GM12878 (cell line): Measurements from ENCODE around the gene CASP10. TPM values are rescaled to one million over a fixed set of nuclear protein-coding genes. Genes with fewer than 3 reads are reported as not detected.
A peak's percentile ranks its signal among the peaks of the same experiment; 100 is the strongest.

ENCODE experiments used
- ASH2L ChIP-seq: fragments of 300-600, 200-600 bp; sonication (generic); IDR thresholded peaks from 2 replicates; pipeline ENCODE4 v1.6.1; 2017; ENCODE audit warnings: low read depth, mild to moderate bottlenecking, borderline replicate concordance
- BACH1 ChIP-seq: fragments of 450-650 bp; IDR thresholded peaks from 2 replicates; pipeline ENCODE4 v1.6.1; 2017; ENCODE audit warnings: mild to moderate bottlenecking, borderline replicate concordance
- CREM ChIP-seq: IDR thresholded peaks from 2 replicates; pipeline ENCODE4 v1.6.1; 2014; ENCODE audit warnings: antibody characterized with exemption, low read depth
- E2F8 ChIP-seq: fragments of 450-650 bp; IDR thresholded peaks from 2 replicates; pipeline ENCODE4 v1.6.1; 2018; ENCODE audit warnings: mild to moderate bottlenecking, low read depth, moderate library complexity; ENCODE audit not compliant: partially characterized antibody
- FOXK2 ChIP-seq: fragments of 450-650 bp; IDR thresholded peaks from 2 replicates; pipeline ENCODE4 v1.6.1; 2017; ENCODE audit warnings: mild to moderate bottlenecking, moderate library complexity
- GABPA ChIP-seq: IDR thresholded peaks from 2 replicates; pipeline ENCODE4 v1.6.1; 2014; ENCODE audit warnings: antibody characterized with exemption, low read depth, mild to moderate bottlenecking, inconsistent platforms
- HDAC6 ChIP-seq: fragments of 200-600 bp; sonication (generic); IDR thresholded peaks from one replicate; pipeline ENCODE4 v1.8.0; 2017; ENCODE audit warnings: antibody characterized with exemption; ENCODE audit not compliant: unreplicated experiment
- HDGF ChIP-seq: fragments of 450-650 bp; IDR thresholded peaks from 2 replicates; pipeline ENCODE4 v1.6.1; 2016; ENCODE audit warnings: antibody characterized with exemption
- IKZF1 ChIP-seq: fragments of 450-650 bp; conservative IDR thresholded peaks from 2 replicates; pipeline ENCODE4 v1.6.1; 2017; ENCODE audit warnings: antibody characterized with exemption, mild to moderate bottlenecking
- JUNB ChIP-seq: IDR thresholded peaks from 2 replicates; pipeline ENCODE4 v1.6.1; 2016; ENCODE audit warnings: antibody characterized with exemption, mild to moderate bottlenecking
- JUND ChIP-seq: IDR thresholded peaks from 2 replicates; pipeline ENCODE4 v1.6.1; 2012; ENCODE audit warnings: low read depth, mild to moderate bottlenecking, low read length, improper control_type of control experiment, moderate library complexity
- MEF2B ChIP-seq: fragments of 450-650 bp; IDR thresholded peaks from 2 replicates; pipeline ENCODE4 v1.6.1; 2018; ENCODE audit warnings: mild to moderate bottlenecking, moderate library complexity; ENCODE audit not compliant: partially characterized antibody, poor library complexity, severe bottlenecking
- MYC ChIP-seq: IDR thresholded peaks from 2 replicates; pipeline ENCODE4 v1.6.1; 2011; ENCODE audit warnings: mild to moderate bottlenecking, low read length, moderate library complexity, inconsistent platforms; ENCODE audit not compliant: insufficient read depth, insufficient replicate concordance, insufficient read length, severe bottlenecking
- NR2F1 ChIP-seq: fragments of 450-650 bp; conservative IDR thresholded peaks from 2 replicates; pipeline ENCODE4 v1.6.1; 2017; ENCODE audit warnings: mild to moderate bottlenecking
- PML ChIP-seq: IDR thresholded peaks from 2 replicates; pipeline ENCODE4 v1.6.1; 2012; ENCODE audit warnings: low read length, inconsistent platforms
- RB1 ChIP-seq: fragments of 450-650 bp; formaldehyde crosslinking; IDR thresholded peaks from 2 replicates; pipeline ENCODE4 v1.6.1; 2017; ENCODE audit warnings: mild to moderate bottlenecking, borderline replicate concordance
- RBBP5 ChIP-seq: fragments of 200-600 bp; sonication (generic); conservative IDR thresholded peaks from 2 replicates; pipeline ENCODE4 v1.6.1; 2016
- SIN3A ChIP-seq: IDR thresholded peaks from 2 replicates; pipeline ENCODE4 v1.6.1; 2012; ENCODE audit warnings: low read depth, low read length, improper control_type of control experiment
- SMAD1 ChIP-seq: fragments of 450-650 bp; IDR thresholded peaks from 2 replicates; pipeline ENCODE4 v1.6.1; 2018; ENCODE audit warnings: mild to moderate bottlenecking, low read depth; ENCODE audit not compliant: partially characterized antibody
- STAT1 ChIP-seq: fragments of 450-650 bp; conservative IDR thresholded peaks from 2 replicates; pipeline ENCODE4 v1.6.1; 2014; ENCODE audit warnings: antibody characterized with exemption, mild to moderate bottlenecking
- SUZ12 ChIP-seq: fragments of 200-600 bp; sonication (generic); IDR thresholded peaks from one replicate; pipeline ENCODE4 v1.6.1; 2018; ENCODE audit warnings: antibody characterized with exemption, mild to moderate bottlenecking; ENCODE audit not compliant: unreplicated experiment
- TBL1XR1 ChIP-seq: IDR thresholded peaks from 2 replicates; pipeline ENCODE4 v1.6.1; 2012; ENCODE audit warnings: low read depth, low read length, improper control_type of control experiment
- TCF7 ChIP-seq: IDR thresholded peaks from 2 replicates; pipeline ENCODE4 v1.6.1; 2014; ENCODE audit warnings: antibody characterized with exemption, borderline replicate concordance
- ZBED1 ChIP-seq: IDR thresholded peaks from 2 replicates; pipeline ENCODE4 v1.6.1; 2016; ENCODE audit warnings: borderline replicate concordance
- ZNF622 ChIP-seq: fragments of 450-650 bp; IDR thresholded peaks from 2 replicates; pipeline ENCODE4 v1.6.1; 2017; ENCODE audit warnings: mild to moderate bottlenecking, inconsistent platforms
- polyA plus RNA-seq, 11 experiments: library from polyadenylated mRNA; depleted of rRNA in 4 of 11; unstranded in 6 of 11; stranded (reverse) in 5 of 11; fragments of >200 nt; fragmentation: Nextera tagmentation in 4 of 11; fragmentation: Illumina TruSeq in 1 of 11; extraction: Ambion mirVana in 4 of 11; extraction: Trizol in 1 of 11; gene quantifications; 1 replicate in 1 of 11; 2 replicates in 10 of 11; pipeline versions ENCODE4 v1.2.1 to v1.2.3, GENCODE V29; 2011 to 2016; ENCODE audit warnings: inconsistent platforms in 2 of 11, missing spikeins in 2 of 11, low read depth in 1 of 11
- total RNA-seq, 4 experiments: library from RNA; depleted of rRNA in 3 of 4; stranded (reverse); fragments of >200 nt in 3 of 4; fragmentation: Illumina TruSeq in 1 of 4; extraction: Trizol in 1 of 4; gene quantifications; 2 replicates each; pipeline versions ENCODE4 v1.2.1 to v1.2.3, GENCODE V29; 2013 to 2021
- TF ChIP-seq, protein P1 (sequence below): IDR thresholded peaks from 2 replicates; pipeline ENCODE4 v1.6.1; 2012; ENCODE audit warnings: low read depth, low read length, improper control_type of control experiment
- TF ChIP-seq, protein P2 (sequence below): fragments of 450-650 bp; IDR thresholded peaks from 2 replicates; pipeline ENCODE4 v1.6.1; 2017; ENCODE audit warnings: low read depth, mild to moderate bottlenecking, moderate library complexity
- TF ChIP-seq, protein P3 (sequence below): IDR thresholded peaks from 2 replicates; pipeline ENCODE4 v1.6.1; 2012; ENCODE audit warnings: low read length, inconsistent platforms

The CASP10 gene
- total and polyA plus RNA-seq, 10 of the 15 experiments (the other 5 are each of a cell fraction or from before 2014, with no cell fraction given): 7.2 to 14.1 (median 10.8) TPM

- no peak for TF ChIP-seq NR2F1
- TF ChIP-seq, protein P1, sequence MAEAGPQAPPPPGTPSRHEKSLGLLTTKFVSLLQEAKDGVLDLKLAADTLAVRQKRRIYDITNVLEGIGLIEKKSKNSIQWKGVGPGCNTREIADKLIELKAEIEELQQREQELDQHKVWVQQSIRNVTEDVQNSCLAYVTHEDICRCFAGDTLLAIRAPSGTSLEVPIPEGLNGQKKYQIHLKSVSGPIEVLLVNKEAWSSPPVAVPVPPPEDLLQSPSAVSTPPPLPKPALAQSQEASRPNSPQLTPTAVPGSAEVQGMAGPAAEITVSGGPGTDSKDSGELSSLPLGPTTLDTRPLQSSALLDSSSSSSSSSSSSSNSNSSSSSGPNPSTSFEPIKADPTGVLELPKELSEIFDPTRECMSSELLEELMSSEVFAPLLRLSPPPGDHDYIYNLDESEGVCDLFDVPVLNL: no peak
- no peak for TF ChIP-seq TCF7
- TF ChIP-seq JUNB: no peak
- no peak for TF ChIP-seq RBBP5
- no peak for TF ChIP-seq STAT1
- no peak for TF ChIP-seq MYC
- no peak for TF ChIP-seq RB1
- TF ChIP-seq, protein P2, sequence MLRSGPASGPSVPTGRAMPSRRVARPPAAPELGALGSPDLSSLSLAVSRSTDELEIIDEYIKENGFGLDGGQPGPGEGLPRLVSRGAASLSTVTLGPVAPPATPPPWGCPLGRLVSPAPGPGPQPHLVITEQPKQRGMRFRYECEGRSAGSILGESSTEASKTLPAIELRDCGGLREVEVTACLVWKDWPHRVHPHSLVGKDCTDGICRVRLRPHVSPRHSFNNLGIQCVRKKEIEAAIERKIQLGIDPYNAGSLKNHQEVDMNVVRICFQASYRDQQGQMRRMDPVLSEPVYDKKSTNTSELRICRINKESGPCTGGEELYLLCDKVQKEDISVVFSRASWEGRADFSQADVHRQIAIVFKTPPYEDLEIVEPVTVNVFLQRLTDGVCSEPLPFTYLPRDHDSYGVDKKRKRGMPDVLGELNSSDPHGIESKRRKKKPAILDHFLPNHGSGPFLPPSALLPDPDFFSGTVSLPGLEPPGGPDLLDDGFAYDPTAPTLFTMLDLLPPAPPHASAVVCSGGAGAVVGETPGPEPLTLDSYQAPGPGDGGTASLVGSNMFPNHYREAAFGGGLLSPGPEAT: no peak
- TF ChIP-seq, protein P3, sequence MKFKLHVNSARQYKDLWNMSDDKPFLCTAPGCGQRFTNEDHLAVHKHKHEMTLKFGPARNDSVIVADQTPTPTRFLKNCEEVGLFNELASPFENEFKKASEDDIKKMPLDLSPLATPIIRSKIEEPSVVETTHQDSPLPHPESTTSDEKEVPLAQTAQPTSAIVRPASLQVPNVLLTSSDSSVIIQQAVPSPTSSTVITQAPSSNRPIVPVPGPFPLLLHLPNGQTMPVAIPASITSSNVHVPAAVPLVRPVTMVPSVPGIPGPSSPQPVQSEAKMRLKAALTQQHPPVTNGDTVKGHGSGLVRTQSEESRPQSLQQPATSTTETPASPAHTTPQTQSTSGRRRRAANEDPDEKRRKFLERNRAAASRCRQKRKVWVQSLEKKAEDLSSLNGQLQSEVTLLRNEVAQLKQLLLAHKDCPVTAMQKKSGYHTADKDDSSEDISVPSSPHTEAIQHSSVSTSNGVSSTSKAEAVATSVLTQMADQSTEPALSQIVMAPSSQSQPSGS: no peak
- no peak for TF ChIP-seq SUZ12
- no peak for TF ChIP-seq FOXK2
- no peak for TF ChIP-seq MEF2B
- TF ChIP-seq HDGF: no peak
- no peak for TF ChIP-seq PML
- TF ChIP-seq IKZF1: peak; percentile 53; the same call in 1 of the 2 replicates
- TF ChIP-seq ZBED1: no peak
- no peak for TF ChIP-seq ASH2L
- no peak for TF ChIP-seq SIN3A
- TF ChIP-seq GABPA: no peak
- TF ChIP-seq SMAD1: no peak
- no peak for TF ChIP-seq E2F8
- no peak for TF ChIP-seq TBL1XR1
- no peak for TF ChIP-seq ZNF622
- no peak for TF ChIP-seq BACH1
- TF ChIP-seq CREM: no peak
- no peak for TF ChIP-seq HDAC6
- no peak for TF ChIP-seq JUND
Observed at GRCh38 chr2:201260302-201260800, 77.4 kb downstream of the CASP10 start, which contains the start of gene CASP8 (continued).
